CD4-positive, alpha-beta T cell (primary cell): ENCODE measurements around the gene DVL1. TPM values are rescaled to one million over a fixed set of nuclear protein-coding genes. Genes with fewer than 3 reads are reported as not detected.

Experiments
- ATAC-seq: fragments of 200-7000 bp; cut with Tn5 transposase; one replicate; pipeline ENCODE4 v1.10.0; 2022; ENCODE audit warnings: mild to moderate bottlenecking; ENCODE audit not compliant: poor library complexity
- CTCF ChIA-PET: fragments of 350-600 bp; sonication (Branson Sonifier 250); formaldehyde crosslinking; loops from one replicate; lab custom pipeline; 2021; ENCODE audit warnings: antibody characterized with exemption, inconsistent platforms; lab: Charles Lee
- POLR2A ChIA-PET: fragments of 350-600 bp; sonication (Branson Sonifier 250); formaldehyde crosslinking; loops from one replicate; lab custom pipeline; 2021; ENCODE audit warnings: antibody characterized with exemption, inconsistent platforms; lab: Charles Lee
- DNase-seq, 14 experiments: peaks; one replicate each; pipeline ENCODE4 v3.0.0-alpha.2; 2013 to 2020; ENCODE audit warnings: mixed read lengths in 2 of 14
- H3K27ac ChIP-seq, 2 donors: one replicate each; pipeline versions ENCODE4 v1.5.1 to v1.7.0; 2013; ENCODE audit warnings: low read length in 2 of 2, low read depth in 1 of 2, mild to moderate bottlenecking in 1 of 2
- H3K27me3 ChIP-seq, 2 experiments: 1 replicate in 1 of 2; 2 replicates in 1 of 2; pipeline versions ENCODE4 v1.6.1 to v1.7.0; 2013; ENCODE audit warnings: low read length in 2 of 2, control low read depth in 1 of 2, mild to moderate bottlenecking in 1 of 2, moderate library complexity in 1 of 2; ENCODE audit not compliant: insufficient read depth in 2 of 2, control insufficient read depth in 1 of 2
- H3K36me3 ChIP-seq: one replicate; pipeline ENCODE4 v1.6.1; 2013; ENCODE audit warnings: low read length, control low read depth; ENCODE audit not compliant: insufficient read depth
- H3K4me1 ChIP-seq: one replicate; pipeline ENCODE4 v1.6.1; 2013; ENCODE audit warnings: low read length, control low read depth; ENCODE audit not compliant: insufficient read depth
- H3K4me3 ChIP-seq: one replicate; pipeline ENCODE4 v1.5.1; 2013; ENCODE audit warnings: mild to moderate bottlenecking, low read length, moderate library complexity
- H3K9me3 ChIP-seq, 2 experiments: 1 replicate in 1 of 2; 2 replicates in 1 of 2; pipeline versions ENCODE4 v1.6.1 to v1.7.0; 2013; ENCODE audit warnings: low read length in 2 of 2, mild to moderate bottlenecking in 2 of 2, control low read depth in 1 of 2, moderate library complexity in 1 of 2; ENCODE audit not compliant: control insufficient read depth in 1 of 2, insufficient read depth in 1 of 2
- H3K27ac Mint-ChIP-seq: one replicate; pipeline ENCODE4 v1.8.0; 2020; ENCODE audit warnings: mixed read lengths
- H3K27me3 Mint-ChIP-seq: one replicate; pipeline ENCODE4 v1.8.0; 2021; ENCODE audit warnings: mixed read lengths
- H3K36me3 Mint-ChIP-seq: one replicate; pipeline ENCODE4 v1.8.0; 2021; ENCODE audit warnings: low read depth, mixed read lengths
- H3K4me1 Mint-ChIP-seq: one replicate; pipeline ENCODE4 v1.8.0; 2021; ENCODE audit warnings: low read depth, mixed read lengths
- H3K4me3 Mint-ChIP-seq: one replicate; pipeline ENCODE4 v1.8.0; 2020; ENCODE audit warnings: mild to moderate bottlenecking, mixed read lengths
- H3K9me3 Mint-ChIP-seq: one replicate; pipeline ENCODE4 v1.8.0; 2020; ENCODE audit warnings: mixed read lengths
- CTCF ChIP-seq: fragments of 200-600 bp; IDR thresholded peaks from one replicate; pipeline ENCODE4 v1.8.0; 2022; ENCODE audit warnings: antibody characterized with exemption, mild to moderate bottlenecking
- intact Hi-C, 2 experiments: fragments of 100-400 bp; cut with DNase I in 1 of 2; cut with micrococcal nuclease in 1 of 2; formaldehyde crosslinking; loops; one replicate each; pipeline versions ENCODE4 v1.15.1 to v1.9.0; 2023 to 2025; cut with DNase I, micrococcal nuclease
- total RNA-seq, 174 experiments: library from RNA in 2 of 174; stranded (reverse) in 2 of 174; gene quantifications; one replicate each; pipeline ENCODE4 v1.2.3 and lab custom pipeline; 2021 to 2026

Gene DVL1
- total RNA-seq, 2 experiments from 2014 or later, result 44.9 to 45.5 TPM

DNA sequence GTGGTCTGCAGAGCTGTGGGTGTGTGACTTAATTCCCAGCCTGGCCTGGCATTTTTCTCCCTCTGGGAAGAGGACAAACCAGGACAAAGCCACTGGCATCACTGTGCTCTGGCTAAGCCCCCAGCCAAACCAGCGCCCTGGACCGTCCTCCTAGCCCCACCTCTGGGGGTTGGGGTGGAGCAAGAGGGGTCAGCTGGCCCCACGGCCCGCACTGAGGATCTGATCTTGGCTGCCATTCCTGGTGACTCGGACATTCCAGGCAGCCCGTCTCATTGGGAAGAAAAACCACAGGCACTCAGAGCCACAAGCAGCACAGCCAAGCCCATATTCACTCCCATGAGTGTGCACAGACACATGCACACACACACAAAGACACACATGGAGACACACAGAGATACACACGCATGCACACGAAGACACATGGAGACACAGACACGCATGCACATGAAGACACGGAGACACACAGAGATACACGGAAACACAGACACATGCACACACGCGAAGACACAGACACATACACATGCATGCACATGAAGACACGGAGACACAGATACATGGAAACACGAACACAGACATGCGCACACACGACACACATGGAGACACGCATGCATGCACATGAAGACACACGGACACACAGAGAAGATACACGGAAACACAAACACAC is 11.4 kb upstream of the DVL1 start:
- H3K4me3 ChIP-seq, result no peak overlapping the region
- DNase-seq (no peak), ATAC-seq (no peak)
- Mint-ChIP-seq H3K9me3 (no peaks in the 10 kb centered on the region), H3K27ac (no peak overlapping the region), H3K27me3 (peaks cover 26% of the 10 kb centered on the region), H3K4me3 (no peak overlapping the region), H3K36me3 (no peaks in the 10 kb centered on the region), H3K4me1 (peaks cover 12% of the 10 kb centered on the region)
- intact Hi-C loops, result no loop called here
- peaks cover 22 to 26% of the 10 kb centered on the region in 2 experiments for H3K27me3 ChIP-seq
- H3K4me1 ChIP-seq, result peaks cover 25% of the 10 kb centered on the region
- POLR2A ChIA-PET, result no interaction called here
- CTCF ChIA-PET, result no interaction called here
- peaks cover 0 to 14% of the 10 kb centered on the region in 2 experiments for H3K9me3 ChIP-seq
- no peaks in the 10 kb centered on the region for H3K36me3 ChIP-seq
- no peak for TF ChIP-seq CTCF
- H3K27ac ChIP-seq, result no peak overlapping the region

DNA sequence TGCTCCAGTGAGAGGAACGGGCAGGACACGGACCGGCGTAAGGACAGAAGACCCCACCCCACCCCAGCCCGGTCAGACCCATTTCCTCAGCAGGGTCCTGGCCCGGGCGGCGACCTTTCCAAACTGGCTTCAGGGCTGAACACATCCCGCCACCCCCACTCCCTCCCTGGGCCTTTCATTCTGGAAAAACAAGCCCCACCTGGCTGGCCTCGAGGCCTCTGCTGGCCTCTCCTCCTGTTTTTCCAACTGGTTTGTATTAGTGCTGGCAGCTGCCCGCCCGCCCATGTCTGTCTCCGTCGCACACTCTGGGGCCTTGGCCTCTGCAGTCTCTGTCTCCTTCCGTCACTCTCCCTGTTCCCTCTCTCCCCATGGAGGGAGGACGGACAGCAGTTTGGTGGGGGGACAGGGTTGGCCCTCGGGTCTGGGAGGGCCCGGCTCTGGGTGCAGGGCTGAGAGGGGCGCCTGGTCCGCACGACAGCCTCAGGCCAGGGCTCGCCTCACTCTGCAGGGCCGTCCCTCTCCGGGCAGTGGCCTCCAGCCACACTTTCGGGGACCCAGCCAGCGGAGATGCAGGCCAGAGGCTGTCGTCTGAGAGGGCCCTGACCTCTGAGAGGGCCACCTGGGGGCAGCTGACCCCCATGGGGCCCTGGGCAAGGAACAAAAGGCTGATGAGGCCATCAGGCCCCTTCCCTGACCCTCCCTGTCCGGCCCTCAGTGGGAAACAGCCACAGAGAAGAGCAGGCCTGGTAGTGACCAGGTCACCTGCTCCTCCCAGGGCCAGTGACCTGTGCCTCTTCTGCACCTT is 10.6 kb upstream of the DVL1 start:
- peaks cover 22 to 30% of the 10 kb centered on the region in 2 experiments for H3K27me3 ChIP-seq
- no peaks in the 10 kb centered on the region for H3K36me3 Mint-ChIP-seq
- peak overlapping the region; percentile 39 for H3K4me3 Mint-ChIP-seq
- no peaks in the 10 kb centered on the region for H3K9me3 Mint-ChIP-seq
- no peaks in the 10 kb centered on the region for H3K36me3 ChIP-seq
- CTCF ChIA-PET, result no interaction called here
- H3K4me3 ChIP-seq, result no peak overlapping the region
- no peak for TF ChIP-seq CTCF
- POLR2A ChIA-PET, result no interaction called here
- peaks cover 26% of the 10 kb centered on the region for H3K27me3 Mint-ChIP-seq
- H3K4me1 ChIP-seq, result peaks cover 25% of the 10 kb centered on the region
- peak overlapping the region; percentile 79 for H3K27ac Mint-ChIP-seq
- peaks cover 0 to 14% of the 10 kb centered on the region in 2 experiments for H3K9me3 ChIP-seq
- H3K4me1 Mint-ChIP-seq, result peaks cover 12% of the 10 kb centered on the region
- no peak overlapping the region for H3K27ac ChIP-seq
- DNase-seq (no peak), ATAC-seq (no peak)
- intact Hi-C loops, result no loop called here

GRCh38 chr1:1359308-1359663 is 10.1 kb upstream of the DVL1 start:
- Histone ChIP-seq H3K36me3 (no peaks in the 10 kb centered on the region), H3K27ac (peak overlapping the region in 1 of 2 donors; percentile 7), H3K4me1 (peaks cover 30% of the 10 kb centered on the region), H3K4me3 (no peak overlapping the region), H3K9me3 (peaks cover 0 to 15% of the 10 kb centered on the region in 2 experiments), H3K27me3 (peaks cover 23 to 33% of the 10 kb centered on the region in 2 experiments)
- Mint-ChIP-seq H3K27ac (peak overlapping the region; percentile 79), H3K4me3 (peak overlapping the region; percentile 39), H3K27me3 (peaks cover 26% of the 10 kb centered on the region), H3K9me3 (no peaks in the 10 kb centered on the region), H3K36me3 (no peaks in the 10 kb centered on the region), H3K4me1 (peaks cover 13% of the 10 kb centered on the region)
- ChIA-PET POLR2A (no interaction called here), CTCF (no interaction called here)
- DNase-seq (peak in 1 of 14 experiments; percentile 24), ATAC-seq (peak; percentile 77)
- intact Hi-C loops, result no loop called here
- TF ChIP-seq CTCF, result no peak
